BLaER1 treated with 17β-estradiol and CSF1 and Interleukin-3, amounts not matched to agents 10 nM and 100 nM (cell line): ENCODE data around the gene EPSTI1.
"Not testable (repeated sequence)": the region's sequence is repeated elsewhere in the genome, so short reads cannot be mapped to it uniquely, and the experiment has no call there.

Source experiments
- H3K27ac ChIP-seq, 11 experiments: shearing (Covaris generic); formaldehyde crosslinking; 2 replicates each; pipeline ENCODE4 v1.8.1; 2022
- H3K27me3 ChIP-seq, 11 experiments: shearing (Covaris generic); formaldehyde crosslinking; 2 replicates each; pipeline ENCODE4 v1.8.1; 2022
- H3K36me3 ChIP-seq, 11 experiments: shearing (Covaris generic); formaldehyde crosslinking; 2 replicates each; pipeline ENCODE4 v1.8.1; 2022
- H3K4me1 ChIP-seq, 10 experiments: shearing (Covaris generic); formaldehyde crosslinking; 2 replicates each; pipeline ENCODE4 v1.8.1; 2022
- H3K4me2 ChIP-seq, 11 experiments: shearing (Covaris generic); formaldehyde crosslinking; 2 replicates each; pipeline ENCODE4 v1.8.1; 2022
- H3K4me3 ChIP-seq, 10 experiments: shearing (Covaris generic); formaldehyde crosslinking; 2 replicates each; pipeline ENCODE4 v1.8.1; 2022
- H3K9ac ChIP-seq, 11 experiments: shearing (Covaris generic); formaldehyde crosslinking; 2 replicates each; pipeline ENCODE4 v1.8.1; 2022
- H3K9me3 ChIP-seq, 11 experiments: shearing (Covaris generic); formaldehyde crosslinking; replicated peaks in 1 of 11; 2 replicates each; pipeline ENCODE4 v1.8.1; 2022
- H4K20me1 ChIP-seq, 11 experiments: shearing (Covaris generic); formaldehyde crosslinking; 2 replicates each; pipeline ENCODE4 v1.8.1; 2022
- Cebpa-rat ChIP-seq, 11 experiments: shearing (Covaris generic); IDR thresholded peaks; 2 replicates each; pipeline ENCODE4 v1.8.1; 2022

The EPSTI1 gene

GRCh38 chr13:42996584-42996983 is 4.5 kb upstream of the EPSTI1 start:
- H3K9ac ChIP-seq, result no peak overlapping the region

GRCh38 chr13:42994878-42995277 is 2.8 kb upstream of the EPSTI1 start:
- no peak for TF ChIP-seq Cebpa-rat (IDR thresholded peaks at IDR 0.05)
- Histone ChIP-seq H3K4me1 (peaks cover 19 to 31% (median 26%) of the 10 kb centered on the region in 10 experiments), H3K9ac (no peak overlapping the region), H3K27me3 (no peaks in the 10 kb centered on the region), H3K9me3 (no peaks in the 10 kb centered on the region), H3K4me2 (no peak overlapping the region), H3K27ac (no peak overlapping the region), H4K20me1 (no peaks in the 10 kb centered on the region), H3K4me3 (no peak overlapping the region), H3K36me3 (no peaks in the 10 kb centered on the region)

More at GRCh38 chr13:42996584-42996983, 4.5 kb upstream of the EPSTI1 start:
- Histone ChIP-seq H3K9me3 (no peaks in the 10 kb centered on the region), H3K27ac (no peak overlapping the region), H3K4me1 (peaks cover 8 to 15% (median 13%) of the 10 kb centered on the region in 10 experiments), H3K36me3 (no peaks in the 10 kb centered on the region), H3K27me3 (no peaks in the 10 kb centered on the region), H3K4me3 (no peak overlapping the region), H4K20me1 (no peaks in the 10 kb centered on the region), H3K4me2 (no peak overlapping the region)
- no peak for TF ChIP-seq Cebpa-rat (IDR thresholded peaks at IDR 0.05)

DNA sequence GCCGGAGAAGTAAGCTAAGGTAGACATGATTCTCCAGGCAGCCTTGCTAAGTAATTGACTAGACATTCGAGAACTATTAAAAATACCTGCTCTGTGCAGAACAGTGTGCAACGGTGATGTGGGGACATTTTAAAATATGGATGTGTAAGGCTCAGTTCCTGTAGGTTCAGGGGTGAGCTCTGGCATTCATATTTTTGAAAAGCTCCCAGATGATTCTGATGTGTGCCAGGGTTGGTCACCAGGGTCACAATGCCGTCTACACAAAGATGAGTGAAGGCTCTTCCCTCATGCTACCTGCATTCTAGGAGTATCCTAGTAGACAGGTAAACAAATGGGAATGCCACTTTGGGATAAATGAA is 702 bp upstream of the EPSTI1 start:
- no peak for TF ChIP-seq Cebpa-rat (IDR thresholded peaks at IDR 0.05)
- H3K4me3 ChIP-seq, result peak overlapping the region in 8 of 10 experiments; percentile 54 to 79 (median 66); a peak in 14 of 20 replicates
- peak overlapping the region in 7 of 11 experiments; percentile 69 to 85 (median 81); a peak in 12 of 22 replicates for H3K9ac ChIP-seq
- H3K36me3 ChIP-seq, result no peaks in the 10 kb centered on the region
- peak overlapping the region; percentile 86 to 99 (median 93) for H3K4me2 ChIP-seq
- peak overlapping the region in 7 of 11 experiments; percentile 12 to 83 (median 73); a peak in 10 of 22 replicates for H3K27ac ChIP-seq
- no peaks in the 10 kb centered on the region for H3K27me3 ChIP-seq
- H4K20me1 ChIP-seq, result no peaks in the 10 kb centered on the region
- H3K4me1 ChIP-seq, result peaks cover 19 to 31% (median 27%) of the 10 kb centered on the region in 10 experiments
- H3K9me3 ChIP-seq, result no peaks in the 10 kb centered on the region

DNA sequence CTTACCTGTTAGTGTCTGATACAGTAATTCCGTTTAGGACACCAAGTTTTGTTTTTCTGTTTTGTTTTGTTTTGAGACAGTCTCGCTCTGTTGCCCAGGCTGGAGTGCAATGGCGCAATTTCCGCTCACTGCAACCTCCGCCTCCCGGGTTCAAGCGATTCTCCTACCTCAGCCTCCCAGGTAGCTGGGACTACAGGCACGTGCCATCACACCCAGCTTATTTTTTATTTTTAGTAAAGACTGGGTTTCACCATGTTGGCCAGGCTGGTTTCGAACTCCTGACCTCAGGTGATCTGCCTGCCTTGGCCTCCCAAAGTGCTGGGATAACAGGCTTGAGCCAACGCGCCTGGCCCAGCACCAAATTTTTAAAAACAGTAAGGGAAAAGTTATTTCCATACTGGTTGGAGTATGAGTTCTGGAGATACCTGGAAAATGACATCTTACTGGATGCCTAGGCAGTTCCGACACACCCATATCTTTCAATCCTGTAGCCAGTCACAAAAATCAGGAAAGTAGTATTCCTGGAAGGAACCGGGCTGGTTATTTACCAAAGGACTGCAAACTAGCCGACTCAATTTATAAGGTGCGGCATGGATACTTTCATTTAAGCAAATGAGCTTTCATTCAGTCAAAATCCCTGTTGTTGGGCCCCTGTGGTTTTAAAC is 676 bp downstream of the EPSTI1 start:
- Histone ChIP-seq H3K9ac (peak overlapping the region in 10 of 11 experiments; percentile 57 to 85 (median 74); a peak in 19 of 22 replicates), H3K4me1 (peaks cover 17 to 31% (median 25%) of the 10 kb centered on the region in 10 experiments), H3K27ac (peak overlapping the region in 10 of 11 experiments; percentile 28 to 83 (median 70); a peak in 17 of 22 replicates), H3K4me2 (peak overlapping the region; percentile 86 to 99 (median 93)), H3K4me3 (peak overlapping the region; percentile 54 to 79 (median 65))
- not testable (repeated sequence) for H3K9me3 ChIP-seq, H3K36me3 ChIP-seq, H3K27me3 ChIP-seq, H4K20me1 ChIP-seq

- no peak for TF ChIP-seq Cebpa-rat (IDR thresholded peaks at IDR 0.05)
- Histone ChIP-seq H3K4me1 (peaks cover 17 to 31% (median 25%) of the 10 kb centered on the region in 10 experiments), H3K27ac (no peak overlapping the region), H3K36me3 (no peaks in the 10 kb centered on the region), H3K4me2 (peak overlapping the region; percentile 86 to 99 (median 93)), H3K9me3 (no peaks in the 10 kb centered on the region), H3K4me3 (peak overlapping the region in 3 of 10 experiments; percentile 69 to 79 (median 71); a peak in 4 of 20 replicates), H3K9ac (peak overlapping the region in 1 of 11 experiments; percentile 84; a peak in 1 of 22 replicates), H3K27me3 (no peaks in the 10 kb centered on the region), H4K20me1 (no peaks in the 10 kb centered on the region; a peak in 1 of 22 replicates)
Observed at GRCh38 chr13:42990291-42991232, 1.5 kb downstream of the EPSTI1 start.

- peaks cover 4 to 28% (median 10%) of the 10 kb centered on the region in 10 experiments; a peak in 19 of 20 replicates for H3K4me1 ChIP-seq
- H3K4me2 ChIP-seq, result no peak overlapping the region
- no peaks in the 10 kb centered on the region for H3K9me3 ChIP-seq
- no peaks in the 10 kb centered on the region for H3K36me3 ChIP-seq
- TF ChIP-seq Cebpa-rat (IDR thresholded peaks at IDR 0.05), result no peak
- no peak overlapping the region for H3K4me3 ChIP-seq
- no peaks in the 10 kb centered on the region; a peak in 1 of 22 replicates for H4K20me1 ChIP-seq
- no peaks in the 10 kb centered on the region for H3K27me3 ChIP-seq
- no peak overlapping the region for H3K9ac ChIP-seq
- H3K27ac ChIP-seq, result no peak overlapping the region
Observed at GRCh38 chr13:42986176-42986574, 5.9 kb downstream of the EPSTI1 start.

GRCh38 chr13:42985312-42986175 is 6.5 kb downstream of the EPSTI1 start:
- H3K4me1 ChIP-seq, result peaks cover 0 to 22% (median 4%) of the 10 kb centered on the region in 10 experiments; a peak in 12 of 20 replicates
- no peaks in the 10 kb centered on the region for H3K36me3 ChIP-seq
- H3K4me2 ChIP-seq, result peak overlapping the region in 3 of 11 experiments; percentile 2 to 54 (median 50); a peak in 5 of 22 replicates
- no peak for TF ChIP-seq Cebpa-rat (IDR thresholded peaks at IDR 0.05)
- H3K9ac ChIP-seq, result no peak overlapping the region
- no peak overlapping the region for H3K27ac ChIP-seq
- no peaks in the 10 kb centered on the region for H3K27me3 ChIP-seq
- no peaks in the 10 kb centered on the region; a peak in 1 of 22 replicates for H4K20me1 ChIP-seq
- H3K4me3 ChIP-seq, result no peak overlapping the region
- no peaks in the 10 kb centered on the region for H3K9me3 ChIP-seq

- Histone ChIP-seq H3K4me1 (peaks cover 0 to 14% (median 0%) of the 10 kb centered on the region in 10 experiments; a peak in 5 of 20 replicates), H4K20me1 (no peaks in the 10 kb centered on the region; a peak in 1 of 22 replicates), H3K27me3 (no peaks in the 10 kb centered on the region), H3K4me3 (no peak overlapping the region), H3K27ac (no peak overlapping the region), H3K36me3 (no peaks in the 10 kb centered on the region), H3K9ac (no peak overlapping the region), H3K4me2 (peak overlapping the region in 3 of 11 experiments; percentile 2 to 54 (median 50); a peak in 5 of 22 replicates), H3K9me3 (no peaks in the 10 kb centered on the region)
- TF ChIP-seq Cebpa-rat (IDR thresholded peaks at IDR 0.05), result no peak
Observed at GRCh38 chr13:42984691-42985090, 7.3 kb downstream of the EPSTI1 start.
